H9 (cell line): Measurements from ENCODE around the gene MAGEA4. TPM values are rescaled to one million over a fixed set of nuclear protein-coding genes. Genes with fewer than 3 reads are reported as not detected.

ENCODE experiments used
- DNase-seq: peaks from one replicate; pipeline ENCODE4 v3.0.0-alpha.2; 2017
- H2AFZ ChIP-seq: one replicate; pipeline ENCODE4 v1.6.1; 2013; ENCODE audit warnings: mild to moderate bottlenecking, low read length, control low read depth, moderate library complexity
- H2AK5ac ChIP-seq: 2 replicates; pipeline ENCODE4 v1.6.1; 2013; ENCODE audit warnings: low read length, control low read depth, mixed read lengths; ENCODE audit not compliant: insufficient read length
- H2BK120ac ChIP-seq: one replicate; pipeline ENCODE4 v1.6.1; 2013; ENCODE audit warnings: low read depth, mild to moderate bottlenecking, low read length, control low read depth, inconsistent platforms; ENCODE audit not compliant: poor library complexity, severe bottlenecking
- H2BK12ac ChIP-seq: 2 replicates; pipeline ENCODE4 v1.6.1; 2013; ENCODE audit warnings: low read length, control low read depth, mixed read lengths, low read depth; ENCODE audit not compliant: insufficient read length
- H2BK15ac ChIP-seq: 2 replicates; pipeline ENCODE4 v1.6.1; 2013; ENCODE audit warnings: low read depth, low read length, control low read depth
- H2BK20ac ChIP-seq: one replicate; pipeline ENCODE4 v1.6.1; 2013; ENCODE audit warnings: low read depth, mild to moderate bottlenecking, low read length, control low read depth, inconsistent platforms; ENCODE audit not compliant: poor library complexity, severe bottlenecking
- H2BK5ac ChIP-seq: 2 replicates; pipeline ENCODE4 v1.6.1; 2013; ENCODE audit warnings: low read length, control low read depth, mixed read lengths; ENCODE audit not compliant: insufficient read length
- H3K14ac ChIP-seq: 2 replicates; pipeline ENCODE4 v1.6.1; 2013; ENCODE audit warnings: low read length, control low read depth; ENCODE audit not compliant: insufficient read depth
- H3K18ac ChIP-seq: 2 replicates; pipeline ENCODE4 v1.6.1; 2013; ENCODE audit warnings: low read depth, mild to moderate bottlenecking, mixed read lengths, low read length, control low read depth; ENCODE audit not compliant: insufficient read length
- H3K23ac ChIP-seq: 2 replicates; pipeline ENCODE4 v1.6.1; 2013; ENCODE audit warnings: low read length, control low read depth, mixed read lengths, low read depth; ENCODE audit not compliant: insufficient read length
- H3K23me2 ChIP-seq: 2 replicates; pipeline ENCODE4 v1.6.1; 2013; ENCODE audit warnings: low read depth, mild to moderate bottlenecking, mixed read lengths, low read length, control low read depth; ENCODE audit not compliant: insufficient read length, poor library complexity, severe bottlenecking
- H3K27ac ChIP-seq: 2 replicates; pipeline ENCODE4 v1.5.1; 2013; ENCODE audit warnings: low read length, control low read depth, mixed read lengths, low read depth; ENCODE audit not compliant: insufficient read length
- H3K27me3 ChIP-seq: 2 replicates; pipeline ENCODE4 v1.6.1; 2013; ENCODE audit warnings: low read length, control low read depth, inconsistent platforms; ENCODE audit not compliant: insufficient read depth
- H3K4ac ChIP-seq: 2 replicates; pipeline ENCODE4 v1.6.1; 2013; ENCODE audit warnings: low read depth, mild to moderate bottlenecking, control low read depth, inconsistent platforms, low read length, moderate library complexity
- H3K4me1 ChIP-seq: 2 replicates; pipeline ENCODE4 v1.6.1; 2013; ENCODE audit warnings: low read length, control low read depth, inconsistent platforms; ENCODE audit not compliant: insufficient read depth
- H3K4me2 ChIP-seq: 2 replicates; pipeline ENCODE4 v1.6.1; 2013; ENCODE audit warnings: low read length, control low read depth, mixed read lengths; ENCODE audit not compliant: insufficient read length, insufficient read depth
- H3K56ac ChIP-seq: 2 replicates; pipeline ENCODE4 v1.6.1; 2013; ENCODE audit warnings: low read depth, mild to moderate bottlenecking, mixed read lengths, low read length, control low read depth; ENCODE audit not compliant: insufficient read length
- H3K79me1 ChIP-seq: 2 replicates; pipeline ENCODE4 v1.6.1; 2013; ENCODE audit warnings: low read depth, mild to moderate bottlenecking, moderate library complexity, low read length, control low read depth, inconsistent platforms; ENCODE audit not compliant: insufficient read depth, poor library complexity, severe bottlenecking
- H3K79me2 ChIP-seq: 2 replicates; pipeline ENCODE4 v1.6.1; 2013; ENCODE audit warnings: low read length, control low read depth, inconsistent platforms; ENCODE audit not compliant: insufficient read depth
- H3K9ac ChIP-seq: 2 replicates; pipeline ENCODE4 v1.6.1; 2013; ENCODE audit warnings: low read length, control low read depth, mixed read lengths; ENCODE audit not compliant: insufficient read length; ENCODE audit errors: extremely low read depth
- H3K9me3 ChIP-seq: one replicate; pipeline ENCODE4 v1.6.1; 2013; ENCODE audit warnings: low read depth, low read length, inconsistent platforms; ENCODE audit not compliant: control insufficient read depth
- H3T11ph ChIP-seq: one replicate; pipeline ENCODE4 v1.6.1; 2013; ENCODE audit warnings: mild to moderate bottlenecking, low read length, control low read depth, inconsistent platforms
- H4K20me1 ChIP-seq: one replicate; pipeline ENCODE4 v1.6.1; 2013; ENCODE audit not compliant: control insufficient read depth, insufficient read length, insufficient read depth
- H4K5ac ChIP-seq: 2 replicates; pipeline ENCODE4 v1.6.1; 2013; ENCODE audit warnings: low read depth, mild to moderate bottlenecking, mixed read lengths, low read length, control low read depth; ENCODE audit not compliant: insufficient read length
- H4K8ac ChIP-seq: replicated peaks from 2 replicates; pipeline ENCODE4 v1.6.1; 2013; ENCODE audit warnings: low read length, control low read depth, mixed read lengths, low read depth; ENCODE audit not compliant: insufficient read length
- H4K91ac ChIP-seq: 2 replicates; pipeline ENCODE4 v1.6.1; 2013; ENCODE audit warnings: low read depth, mild to moderate bottlenecking, moderate library complexity, mixed read lengths, low read length, control low read depth; ENCODE audit not compliant: insufficient read length
- H3K27ac Mint-ChIP-seq, 3 experiments: 2 replicates in 2 of 3; 3 replicates in 1 of 3; pipeline ENCODE4 v1.8.0; 2020 to 2021; ENCODE audit warnings: mixed read lengths in 3 of 3, mild to moderate bottlenecking in 1 of 3, moderate library complexity in 1 of 3
- H3K27me3 Mint-ChIP-seq: 2 replicates; pipeline ENCODE4 v1.8.0; 2021; ENCODE audit warnings: low read depth, mild to moderate bottlenecking, moderate library complexity, mixed read lengths
- H3K36me3 Mint-ChIP-seq, 3 experiments: 2 replicates in 2 of 3; 3 replicates in 1 of 3; pipeline ENCODE4 v1.8.0; 2020 to 2021; ENCODE audit warnings: low read depth in 3 of 3, mixed read lengths in 3 of 3; ENCODE audit not compliant: insufficient read depth in 1 of 3
- H3K4me1 Mint-ChIP-seq, 2 experiments: 2 replicates each; pipeline ENCODE4 v1.8.0; 2020; ENCODE audit warnings: mixed read lengths in 2 of 2
- H3K4me3 Mint-ChIP-seq, 2 experiments: 2 replicates in 1 of 2; 3 replicates in 1 of 2; pipeline ENCODE4 v1.8.0; 2020 to 2021; ENCODE audit warnings: mild to moderate bottlenecking in 2 of 2, mixed read lengths in 2 of 2, moderate library complexity in 1 of 2
- H3K9me3 Mint-ChIP-seq, 2 experiments: 2 replicates in 1 of 2; 3 replicates in 1 of 2; pipeline ENCODE4 v1.8.0; 2020; ENCODE audit warnings: mild to moderate bottlenecking in 2 of 2, mixed read lengths in 2 of 2, moderate library complexity in 1 of 2
- CTCF ChIP-seq: fragments of 200-600 bp; sonication (generic); conservative IDR thresholded peaks from 3 replicates; pipeline ENCODE4 v1.8.0; 2021; ENCODE audit warnings: antibody characterized with exemption, mild to moderate bottlenecking
- WGBS: extraction: QIAGEN DNeasy Blood & Tissue Kit; methylation state at CpG from one replicate; pipeline ENCODE4 v1.1.7; 2013; ENCODE audit warnings: missing lambda C conversion rate, low lambda C conversion rate, mixed read lengths; ENCODE audit not compliant: insufficient read length; ENCODE audit errors: extremely low coverage; 5-methylcytosine and 5-hydroxymethylcytosine counted together
- total RNA-seq: library from RNA; stranded (reverse); gene quantifications from 2 replicates; pipeline ENCODE4 v1.2.1, GENCODE V29; 2021

Gene MAGEA4
- total RNA-seq, 1 experiment from 2014 or later = 0.68 TPM

- Histone ChIP-seq H2AK5ac (no peak overlapping the region), H3K56ac (no peak overlapping the region), H3K18ac (no peak overlapping the region), H4K5ac (no peak overlapping the region), H2BK12ac (no peak overlapping the region), H3K79me2 (0 out of 2 replicates have a peak, but pooled peaks cover 2% of the 10 kb centered on the region), H3K79me1 (no peaks in the 10 kb centered on the region), H3K14ac (no peak overlapping the region), H4K8ac (no peak overlapping the region), H3K4ac (no peak overlapping the region), H3K27ac (no peak overlapping the region), H3K9ac (no peak overlapping the region), H2BK5ac (no peak overlapping the region), H2AFZ (no peak overlapping the region), H2BK20ac (no peak overlapping the region), H2BK120ac (no peak overlapping the region), H3K27me3 (peaks cover 7% of the 10 kb centered on the region; the same call in 1 of the 2 replicates), H4K91ac (no peak overlapping the region), H3T11ph (no peak overlapping the region), H3K4me2 (peak overlapping the region; percentile 1), H2BK15ac (no peak overlapping the region), H3K23ac (no peak overlapping the region), H3K9me3 (peaks cover 41% of the 10 kb centered on the region), H4K20me1 (no peaks in the 10 kb centered on the region), H3K4me1 (0 out of 2 replicates have a peak, but pooled peaks cover 2% of the 10 kb centered on the region), H3K23me2 (no peaks in the 10 kb centered on the region)
- Mint-ChIP-seq H3K27me3 (peaks cover 51% of the 10 kb centered on the region), H3K4me1 (peaks cover 9 to 17% of the 10 kb centered on the region in 2 experiments; a peak in 3 of 4 replicates), H3K4me3 (peak overlapping the region in 1 of 2 experiments; percentile 80; a peak in 4 of 5 replicates), H3K27ac (no peak overlapping the region), H3K9me3 (peaks cover 78 to 80% of the 10 kb centered on the region in 2 experiments), H3K36me3 (peaks cover 13 to 21% (median 18%) of the 10 kb centered on the region in 3 experiments)
- TF ChIP-seq CTCF = no peak
- no CpG with 5 or more reads among the region's 4 CpGs for whole genome bisulfite sequencing
- DNase-seq = no peak
These were observed 60.5 kb downstream of the MAGEA4 start for GRCh38 chrX:151973060-151973661.
